ENCODE data around the gene CIAO1.

Gene CIAO1

DNA sequence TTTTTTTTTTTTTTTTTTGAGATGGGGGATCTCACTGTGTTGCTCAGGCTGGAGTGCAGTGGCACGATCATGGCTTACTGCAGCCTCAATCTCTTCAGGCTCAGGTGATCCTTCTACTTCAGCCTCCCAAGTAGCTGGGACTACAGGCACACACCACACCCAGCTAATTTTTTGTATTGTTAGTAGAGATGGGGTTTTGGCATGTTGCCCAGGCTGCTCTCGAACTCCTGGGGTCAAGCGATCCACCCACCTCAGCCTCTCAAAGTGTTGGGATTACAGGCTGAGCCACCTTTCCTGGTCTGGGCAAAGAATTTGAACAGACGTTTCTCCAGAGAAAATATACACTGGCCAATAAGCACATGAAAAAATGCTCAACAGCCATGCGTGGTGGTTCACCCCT, 42.2 kb downstream of the CIAO1 start:
- Histone ChIP-seq H3K4me3 (ENCODE audit: low read depth, low read length) (no peak overlapping the region), H3K27me3 (ENCODE audit: insufficient read depth, low read depth, severe bottlenecking) (no peaks in the 10 kb centered on the region), H3K36me3 (peaks cover 23% of the 10 kb centered on the region), H3K27ac (no peak overlapping the region), H3K9me3 (ENCODE audit: severe bottlenecking) (no peaks in the 10 kb centered on the region)
- TF ChIP-seq, protein P1, sequence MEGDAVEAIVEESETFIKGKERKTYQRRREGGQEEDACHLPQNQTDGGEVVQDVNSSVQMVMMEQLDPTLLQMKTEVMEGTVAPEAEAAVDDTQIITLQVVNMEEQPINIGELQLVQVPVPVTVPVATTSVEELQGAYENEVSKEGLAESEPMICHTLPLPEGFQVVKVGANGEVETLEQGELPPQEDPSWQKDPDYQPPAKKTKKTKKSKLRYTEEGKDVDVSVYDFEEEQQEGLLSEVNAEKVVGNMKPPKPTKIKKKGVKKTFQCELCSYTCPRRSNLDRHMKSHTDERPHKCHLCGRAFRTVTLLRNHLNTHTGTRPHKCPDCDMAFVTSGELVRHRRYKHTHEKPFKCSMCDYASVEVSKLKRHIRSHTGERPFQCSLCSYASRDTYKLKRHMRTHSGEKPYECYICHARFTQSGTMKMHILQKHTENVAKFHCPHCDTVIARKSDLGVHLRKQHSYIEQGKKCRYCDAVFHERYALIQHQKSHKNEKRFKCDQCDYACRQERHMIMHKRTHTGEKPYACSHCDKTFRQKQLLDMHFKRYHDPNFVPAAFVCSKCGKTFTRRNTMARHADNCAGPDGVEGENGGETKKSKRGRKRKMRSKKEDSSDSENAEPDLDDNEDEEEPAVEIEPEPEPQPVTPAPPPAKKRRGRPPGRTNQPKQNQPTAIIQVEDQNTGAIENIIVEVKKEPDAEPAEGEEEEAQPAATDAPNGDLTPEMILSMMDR (IDR thresholded peaks at IDR 0.05; ENCODE audit: low read depth, low read length), result no peak
- DNase-seq, result no peak

DNA sequence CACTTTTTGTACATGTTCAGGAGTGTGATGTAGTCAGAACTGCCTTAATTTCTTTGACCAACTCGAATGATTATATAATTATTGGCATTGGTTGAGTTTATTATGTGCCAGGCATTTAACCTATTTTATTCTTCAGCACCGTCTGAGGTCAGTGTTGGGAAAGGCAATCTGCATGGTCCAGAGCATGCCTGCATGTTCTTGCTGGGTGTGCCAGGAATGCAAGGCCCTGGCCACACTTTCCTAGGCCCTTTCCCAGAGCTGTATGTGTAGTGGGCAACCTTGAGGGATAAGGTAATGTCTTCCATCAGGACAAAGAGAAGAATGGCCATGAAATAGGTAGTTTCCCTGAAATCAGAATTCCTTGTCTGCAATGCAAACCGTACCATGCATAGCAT, 49.0 kb downstream of the CIAO1 start:
- H3K27ac ChIP-seq, result no peak overlapping the region
- no peaks in the 10 kb centered on the region for H3K27me3 ChIP-seq (ENCODE audit: insufficient read depth, low read depth, severe bottlenecking)
- H3K9me3 ChIP-seq (ENCODE audit: severe bottlenecking), result no peaks in the 10 kb centered on the region
- no peak overlapping the region for H3K4me3 ChIP-seq (ENCODE audit: low read depth, low read length)
- TF ChIP-seq, protein P1 (IDR thresholded peaks at IDR 0.05; ENCODE audit: low read depth, low read length), result no peak
- DNase-seq, result no peak
- H3K36me3 ChIP-seq, result no peaks in the 10 kb centered on the region

DNA sequence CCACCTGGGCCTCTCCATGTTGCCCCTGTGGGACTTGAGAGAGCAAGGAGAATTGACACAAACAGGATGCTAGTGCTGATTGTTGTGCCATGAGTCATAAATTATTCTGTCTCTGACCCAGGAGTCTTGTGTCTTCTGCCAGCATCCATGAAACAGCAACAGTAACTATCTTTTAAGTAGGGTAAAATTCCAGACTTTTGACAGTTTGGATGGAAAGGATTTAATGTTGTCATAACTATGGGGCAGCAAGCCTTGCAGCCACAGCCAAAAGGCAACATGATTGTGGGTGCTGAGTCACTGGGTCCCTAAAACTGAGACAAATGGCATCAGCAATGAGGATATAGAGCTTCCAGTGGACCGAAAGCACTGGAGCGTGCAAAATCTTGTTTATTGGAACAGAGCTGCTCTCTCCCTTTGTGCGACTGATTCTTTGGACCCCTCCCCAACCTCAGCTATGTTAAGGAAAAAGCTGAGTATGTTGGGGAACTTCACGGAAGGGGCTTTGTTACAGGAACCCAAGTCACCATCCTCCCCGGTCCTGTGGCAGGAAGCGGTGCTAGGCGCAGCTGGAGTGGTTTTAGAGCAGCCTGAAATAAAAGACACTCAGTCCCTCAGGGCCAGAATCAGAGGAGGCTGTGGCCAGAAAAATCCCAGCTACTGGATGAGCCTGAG, 49.5 kb downstream of the CIAO1 start:
- Histone ChIP-seq H3K27me3 (ENCODE audit: insufficient read depth, low read depth, severe bottlenecking) (no peaks in the 10 kb centered on the region), H3K36me3 (no peaks in the 10 kb centered on the region), H3K9me3 (ENCODE audit: severe bottlenecking) (no peaks in the 10 kb centered on the region), H3K4me3 (ENCODE audit: low read depth, low read length) (no peak overlapping the region), H3K27ac (no peak overlapping the region)
- TF ChIP-seq, protein P1 (IDR thresholded peaks at IDR 0.05; ENCODE audit: low read depth, low read length), result no peak
- DNase-seq, result no peak

DNA sequence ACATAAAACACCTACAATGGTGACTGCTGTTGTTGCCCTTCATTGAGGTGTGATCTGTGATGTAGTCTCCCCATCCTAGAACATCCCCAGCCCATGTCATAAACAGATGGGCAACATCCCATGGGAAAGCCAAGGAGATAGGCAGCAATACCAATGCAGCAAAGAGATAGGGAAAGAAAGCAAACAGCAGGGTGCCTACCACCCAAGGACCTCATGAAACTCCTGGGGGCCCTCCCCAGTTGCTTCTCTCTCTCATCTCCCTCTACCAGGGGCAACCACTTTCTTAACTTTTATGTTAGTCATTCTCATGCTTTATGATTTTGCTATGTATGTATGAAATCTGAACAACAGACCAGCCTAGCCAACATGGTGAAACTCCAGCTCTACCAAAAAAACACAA, 51.0 kb downstream of the CIAO1 start:
- Histone ChIP-seq H3K27me3 (ENCODE audit: insufficient read depth, low read depth, severe bottlenecking) (no peaks in the 10 kb centered on the region), H3K4me3 (ENCODE audit: low read depth, low read length) (no peak overlapping the region), H3K27ac (no peak overlapping the region), H3K9me3 (ENCODE audit: severe bottlenecking) (no peaks in the 10 kb centered on the region), H3K36me3 (no peaks in the 10 kb centered on the region)
- TF ChIP-seq, protein P1 (IDR thresholded peaks at IDR 0.05; ENCODE audit: low read depth, low read length), result no peak
- DNase-seq, result no peak

DNA sequence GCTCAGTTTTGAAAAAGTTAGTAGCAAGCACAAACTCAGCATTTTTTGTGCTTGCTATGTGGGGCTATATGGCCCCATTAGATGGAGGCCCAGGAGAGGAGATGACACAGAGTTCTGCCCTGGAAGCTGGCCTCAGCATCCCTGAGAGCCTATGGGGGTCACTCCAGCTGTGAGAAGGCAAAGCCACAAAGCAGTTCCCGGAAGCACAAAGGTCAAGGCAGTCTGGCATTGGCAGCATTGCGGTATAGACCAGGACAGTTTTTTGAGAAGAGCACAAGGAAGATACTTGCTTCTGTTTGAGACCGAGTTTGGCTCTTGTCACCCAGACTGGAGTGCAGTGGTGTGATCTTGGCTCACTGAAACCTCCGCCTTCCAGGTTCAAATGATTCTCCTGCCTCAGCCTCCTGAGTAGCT, 51.6 kb downstream of the CIAO1 start:
- H3K27ac ChIP-seq, result no peak overlapping the region
- DNase-seq, result no peak
- no peaks in the 10 kb centered on the region for H3K36me3 ChIP-seq
- H3K9me3 ChIP-seq (ENCODE audit: severe bottlenecking), result no peaks in the 10 kb centered on the region
- no peaks in the 10 kb centered on the region for H3K27me3 ChIP-seq (ENCODE audit: insufficient read depth, low read depth, severe bottlenecking)
- TF ChIP-seq, protein P1 (IDR thresholded peaks at IDR 0.05; ENCODE audit: low read depth, low read length), result no peak
- no peak overlapping the region for H3K4me3 ChIP-seq (ENCODE audit: low read depth, low read length)

DNA sequence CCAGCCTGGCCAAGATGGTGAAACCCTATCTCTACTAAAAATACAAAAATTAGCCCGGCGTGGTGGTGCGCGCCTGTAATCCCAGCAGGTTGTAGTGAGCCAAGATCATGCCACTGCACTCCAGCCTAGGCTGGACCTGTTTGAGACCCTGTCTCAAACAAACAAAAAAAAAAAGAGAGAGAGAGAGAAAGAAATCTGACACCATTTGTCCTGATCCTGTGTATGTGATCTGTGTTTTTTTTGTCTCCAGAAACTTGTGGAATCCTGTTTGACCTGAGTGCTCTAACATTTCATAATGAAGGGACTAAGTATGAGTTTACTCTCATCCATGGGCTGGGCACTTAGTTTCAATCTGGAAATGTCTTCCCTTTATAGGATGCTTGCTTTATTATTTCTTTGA, 52.7 kb downstream of the CIAO1 start:
- Histone ChIP-seq H3K27me3 (ENCODE audit: insufficient read depth, low read depth, severe bottlenecking) (no peaks in the 10 kb centered on the region), H3K27ac (no peak overlapping the region), H3K9me3 (ENCODE audit: severe bottlenecking) (no peaks in the 10 kb centered on the region), H3K36me3 (no peaks in the 10 kb centered on the region), H3K4me3 (ENCODE audit: low read depth, low read length) (no peak overlapping the region)
- TF ChIP-seq, protein P1 (IDR thresholded peaks at IDR 0.05; ENCODE audit: low read depth, low read length), result no peak
- no peak for DNase-seq
